ENCODE results near the gene CDC45.

Gene CDC45

GRCh38 chr22:19496324-19496630 is 16.6 kb downstream of the CDC45 start:
- DNase-seq, result no peak

GRCh38 chr22:19497245-19497644 is 17.5 kb downstream of the CDC45 start:
- no peak for DNase-seq

GRCh38 chr22:19498154-19498865 is 18.6 kb downstream of the CDC45 start:
- DNase-seq, result no peak

- DNase-seq, result no peak
Measured at GRCh38 chr22:19498866-19499190, 19.1 kb downstream of the CDC45 start.

- no peak for DNase-seq
Measured at GRCh38 chr22:19499236-19499879, 19.6 kb downstream of the CDC45 start.

GRCh38 chr22:19499880-19500242 is 20.1 kb downstream of the CDC45 start:
- DNase-seq, result no peak

GRCh38 chr22:19501897-19502447 is 22.3 kb downstream of the CDC45 start:
- DNase-seq, result no peak

GRCh38 chr22:19503367-19503766 is 23.6 kb downstream of the CDC45 start:
- peak; percentile 12 for DNase-seq

GRCh38 chr22:19503869-19504268 is 24.1 kb downstream of the CDC45 start:
- peak; percentile 49 for DNase-seq

- peak; percentile 41 for DNase-seq
Measured at GRCh38 chr22:19504900-19505734, 25.4 kb downstream of the CDC45 start.

GRCh38 chr22:19505735-19506126 is 26.0 kb downstream of the CDC45 start:
- peak; percentile 44 for DNase-seq

- peak; percentile 47 for DNase-seq
Measured at GRCh38 chr22:19506212-19506611, 26.5 kb downstream of the CDC45 start.

GRCh38 chr22:19507534-19507861 is 27.8 kb downstream of the CDC45 start:
- no peak for DNase-seq

GRCh38 chr22:19508024-19508776 is 28.5 kb downstream of the CDC45 start:
- peak; percentile 45 for DNase-seq

- no peak for DNase-seq
Measured at GRCh38 chr22:19509191-19509590, 29.5 kb downstream of the CDC45 start.

- DNase-seq, result peak; percentile 9
Measured at GRCh38 chr22:19509923-19510322, 30.2 kb downstream of the CDC45 start.

- peak; percentile 8 for DNase-seq
Measured at GRCh38 chr22:19510919-19511341, 31.2 kb downstream of the CDC45 start.

GRCh38 chr22:19513823-19514222 is 34.1 kb downstream of the CDC45 start:
- DNase-seq, result no peak

- peak; percentile 56 for DNase-seq
Measured at GRCh38 chr22:19514831-19515565, 35.3 kb downstream of the CDC45 start.

- peak; percentile 47 for DNase-seq
Measured at GRCh38 chr22:19515654-19516377, 36.1 kb downstream of the CDC45 start.

- peak; percentile 38 for DNase-seq
Measured at GRCh38 chr22:19516378-19517170, 36.9 kb downstream of the CDC45 start.
